HG03175 (cell line): ENCODE data around the gene PKIG.

Experiments
- ATAC-seq: cut with Tn5 transposase; IDR thresholded peaks from one replicate; pipeline ENCODE4 v1.9.1; 2021; ENCODE audit warnings: mild to moderate bottlenecking, moderate library complexity; ENCODE audit not compliant: unreplicated experiment

PKIG gene

DNA sequence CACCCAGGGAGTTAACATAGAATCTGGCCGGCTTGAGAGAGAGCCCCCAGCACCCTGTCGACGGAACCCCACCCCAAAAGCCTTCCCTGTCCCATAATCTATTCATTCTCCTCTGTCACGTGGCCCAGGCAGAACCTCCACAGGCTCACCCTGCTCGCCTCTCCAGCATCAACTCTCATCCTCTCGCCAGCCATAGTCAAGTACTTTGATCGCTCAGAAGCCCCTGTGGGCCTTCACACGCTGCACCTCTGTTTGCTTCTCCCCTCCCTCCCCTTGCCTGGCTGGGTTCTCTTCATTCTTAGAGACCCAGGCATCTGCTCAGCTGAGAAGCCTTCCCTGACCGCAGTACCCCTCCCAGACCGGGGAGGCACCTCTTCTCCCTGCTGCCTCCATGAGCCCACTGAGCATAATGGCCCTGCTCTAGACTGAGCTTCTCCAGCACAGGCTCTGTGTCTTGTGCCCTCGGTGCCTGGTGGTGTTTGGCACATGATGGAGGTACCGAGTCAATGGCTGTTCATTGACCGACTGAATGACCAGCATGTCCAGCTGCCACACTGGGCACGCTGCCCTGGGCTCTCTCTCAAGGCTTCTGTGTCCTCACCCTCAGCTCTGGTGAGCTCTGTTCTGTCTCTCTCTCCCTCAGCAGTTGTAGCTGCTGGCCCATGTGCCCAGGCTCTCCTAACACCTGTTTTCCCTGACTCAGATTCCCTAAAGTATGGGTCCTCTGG lies 33.7 kb downstream of the PKIG start:
- no peak for ATAC-seq

DNA sequence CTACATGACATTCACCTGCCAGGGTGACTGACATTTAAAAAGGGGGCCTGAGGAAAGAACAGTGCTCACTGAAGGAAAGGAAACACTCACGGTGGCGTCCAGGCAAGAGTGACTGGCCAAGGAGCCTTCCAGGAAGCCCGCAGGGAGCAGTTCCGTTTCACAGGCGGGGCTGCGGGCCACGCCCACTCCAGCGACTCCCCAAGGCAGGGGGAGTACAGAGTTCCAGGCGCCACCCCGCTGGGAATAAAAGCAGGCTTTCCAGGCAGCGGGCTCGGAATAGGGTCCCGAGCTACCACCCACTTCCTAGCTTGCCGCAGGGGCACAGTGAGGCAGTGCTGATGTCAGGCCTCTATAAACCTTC lies 34.2 kb downstream of the PKIG start:
- no peak for ATAC-seq

DNA sequence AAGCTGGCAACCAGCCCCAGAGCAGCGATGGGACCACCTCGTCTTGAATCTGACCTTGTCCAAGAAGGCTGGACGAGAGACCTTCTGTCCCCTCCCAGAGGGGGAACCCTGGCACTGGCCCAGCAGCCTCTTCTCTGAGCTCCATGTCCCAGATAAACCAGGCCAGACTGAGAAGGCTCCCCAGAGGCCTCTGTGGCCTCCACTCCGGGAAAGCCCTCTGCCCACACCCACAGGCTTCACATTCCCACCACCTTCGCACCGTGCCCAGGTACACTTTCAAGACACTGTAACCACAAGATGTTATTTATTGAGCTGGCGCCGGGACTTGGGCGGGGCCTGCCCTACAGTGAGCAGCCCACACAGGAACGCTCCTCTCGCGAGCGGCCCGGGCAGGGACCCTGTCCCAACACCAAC lies 35.9 kb downstream of the PKIG start:
- no peak for ATAC-seq

DNA sequence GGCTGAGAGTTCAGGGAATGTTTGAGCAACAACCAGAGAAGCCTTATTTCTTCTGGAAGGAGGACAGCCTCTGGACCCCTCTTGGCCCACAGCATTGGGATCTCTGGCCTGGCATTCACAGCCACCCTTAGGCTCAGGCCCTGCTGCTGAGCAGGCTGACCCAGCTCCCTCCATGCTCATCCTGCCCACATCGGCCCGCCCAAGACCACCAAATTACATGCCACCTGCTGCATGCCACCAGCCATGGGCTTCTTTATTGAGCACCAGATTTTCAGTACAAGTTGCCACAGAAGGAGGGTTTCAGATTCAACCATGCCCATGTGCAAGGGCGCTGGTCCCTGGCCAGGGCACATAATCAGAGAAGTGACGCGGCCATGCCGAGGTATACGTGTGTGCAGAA lies 36.9 kb downstream of the PKIG start:
- no peak for ATAC-seq

DNA sequence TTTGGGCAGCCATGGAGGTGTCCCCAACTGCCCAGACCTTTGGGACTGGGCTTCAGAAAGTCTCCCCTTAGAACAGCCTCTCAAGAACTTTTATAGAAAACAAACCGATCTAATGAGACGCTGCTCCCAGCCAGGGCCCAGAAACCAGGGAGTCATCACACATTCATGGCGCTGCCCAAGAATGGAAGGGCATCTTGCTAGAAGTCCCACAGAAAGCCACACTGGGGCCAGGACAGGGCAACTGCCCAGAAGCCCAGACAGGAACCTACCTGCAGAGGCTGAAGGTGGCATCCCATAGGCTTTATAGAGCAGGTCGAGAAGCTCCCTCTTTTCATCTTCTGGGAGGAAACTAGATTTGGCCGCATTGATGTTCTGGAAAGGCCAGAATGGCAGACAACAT lies 37.7 kb downstream of the PKIG start:
- no peak for ATAC-seq

DNA sequence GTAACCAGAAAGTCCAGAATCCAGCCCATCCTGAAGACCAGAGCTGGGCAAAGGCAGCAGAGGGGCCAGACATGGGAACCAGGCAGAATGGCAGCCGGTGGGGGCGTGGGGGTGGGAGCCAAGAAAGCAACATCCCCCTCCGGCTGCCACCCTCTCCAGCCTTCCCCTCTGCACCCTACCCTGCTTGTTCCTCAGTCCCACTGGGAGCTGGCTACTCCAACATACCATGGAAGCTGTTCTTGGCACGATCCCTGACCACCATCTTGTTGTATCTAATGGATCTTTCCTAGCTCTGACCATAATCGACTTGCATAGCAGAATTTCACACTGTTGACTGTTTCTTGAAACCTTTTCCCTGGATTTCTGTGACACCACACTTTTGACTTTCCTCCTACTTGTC lies 38.9 kb downstream of the PKIG start:
- ATAC-seq, result no peak

DNA sequence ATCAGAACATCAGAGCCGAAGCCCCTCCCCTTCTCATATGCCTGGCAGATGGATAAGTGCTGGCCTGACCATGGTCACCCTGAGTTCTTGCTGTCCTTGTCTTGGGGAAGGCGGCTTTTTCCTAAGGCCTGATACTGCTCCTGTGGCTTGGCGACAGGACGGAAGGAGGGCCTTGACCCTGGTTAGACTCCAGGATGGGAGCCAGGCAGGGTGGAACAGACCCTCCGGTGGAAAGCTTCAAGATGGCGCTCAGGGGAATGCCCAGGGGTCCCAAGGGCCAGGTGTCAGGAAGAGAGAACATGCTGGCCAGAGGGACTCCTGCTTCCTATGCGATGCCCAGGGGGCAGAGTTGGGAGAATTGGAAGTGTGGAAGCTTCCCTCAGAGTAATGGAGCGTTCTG lies 39.6 kb downstream of the PKIG start:
- ATAC-seq, result no peak

DNA sequence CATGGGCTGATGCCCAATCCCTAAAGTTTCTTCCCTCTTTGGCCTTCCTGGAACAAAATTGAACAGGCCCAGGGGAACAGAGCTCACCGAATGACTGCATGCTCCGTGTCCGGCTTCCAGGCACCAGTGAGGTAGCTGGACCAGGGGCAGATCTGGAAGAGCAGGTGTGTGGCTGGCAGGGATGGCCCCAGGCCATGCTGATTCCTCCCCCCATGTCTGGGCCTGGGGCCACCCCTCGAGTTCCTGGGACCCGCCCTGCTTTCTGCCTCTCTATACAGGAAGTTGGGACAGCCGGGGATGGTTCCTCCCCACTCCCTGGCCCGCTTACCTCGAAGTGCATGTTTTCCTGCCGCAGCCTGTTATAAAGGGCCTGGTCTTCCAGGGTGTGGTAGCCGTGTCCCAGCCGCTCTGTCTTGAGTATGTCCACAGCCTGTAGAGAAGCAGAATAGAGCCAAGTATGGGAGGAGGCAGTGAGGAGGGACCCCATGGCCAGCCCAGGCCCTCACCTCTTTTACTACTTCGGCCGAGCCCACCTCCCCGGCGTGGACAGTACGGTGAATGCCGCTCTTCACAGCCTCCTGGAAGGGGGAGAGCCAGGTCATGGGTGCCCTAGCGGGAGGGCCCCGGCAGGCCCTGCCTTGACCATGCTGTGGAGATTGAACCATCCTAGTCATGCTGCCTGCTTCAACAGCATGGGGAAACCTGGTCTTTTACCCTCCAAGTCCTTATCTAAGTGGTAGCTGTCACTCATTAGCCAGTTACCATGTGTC lies 40.3 kb downstream of the PKIG start:
- no peak for ATAC-seq

DNA sequence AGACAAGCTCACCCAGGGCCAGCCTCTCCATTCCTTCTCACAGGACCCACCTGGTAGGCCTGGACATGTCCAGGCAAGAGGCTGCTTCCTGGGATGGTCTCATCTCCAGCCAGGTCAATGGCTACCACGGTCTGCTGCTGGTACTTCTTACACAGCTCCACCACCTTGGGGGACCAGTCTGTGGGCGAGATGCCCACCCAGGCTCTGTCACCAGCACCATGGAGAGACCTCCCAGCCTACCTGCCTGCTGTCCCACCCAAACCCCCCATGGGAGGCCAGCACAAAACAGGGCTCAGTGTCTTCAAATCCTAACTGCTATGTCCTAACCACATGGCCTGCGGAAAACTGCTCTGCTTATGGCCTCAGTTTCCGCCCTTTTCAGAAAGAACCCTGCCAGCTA lies 41.8 kb downstream of the PKIG start:
- no peak for ATAC-seq

DNA sequence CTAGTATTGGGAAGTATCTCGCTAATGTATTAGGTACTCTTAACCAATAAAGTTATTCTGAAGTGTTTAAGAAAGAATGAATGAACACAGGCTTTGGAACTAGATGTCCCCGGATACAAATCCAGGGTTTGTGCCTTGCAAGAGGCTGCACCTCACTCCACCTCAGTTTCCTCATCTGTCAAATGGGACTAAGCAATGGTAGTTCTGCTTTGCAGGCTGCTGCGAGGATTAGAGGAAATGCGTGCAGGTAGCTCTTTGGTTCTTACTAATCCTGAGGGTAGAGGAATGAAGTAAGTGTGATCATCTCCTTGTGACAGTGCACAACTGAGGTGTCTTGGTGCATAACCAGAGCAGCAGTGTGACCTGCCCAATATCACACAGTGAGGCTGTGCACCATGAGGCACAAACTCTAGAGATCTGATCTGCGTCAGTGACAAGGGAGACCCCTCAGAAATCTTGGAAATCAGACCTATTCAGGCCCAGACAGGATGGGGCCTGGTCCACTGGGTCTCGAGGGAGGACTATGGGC lies 42.4 kb downstream of the PKIG start:
- no peak for ATAC-seq

DNA sequence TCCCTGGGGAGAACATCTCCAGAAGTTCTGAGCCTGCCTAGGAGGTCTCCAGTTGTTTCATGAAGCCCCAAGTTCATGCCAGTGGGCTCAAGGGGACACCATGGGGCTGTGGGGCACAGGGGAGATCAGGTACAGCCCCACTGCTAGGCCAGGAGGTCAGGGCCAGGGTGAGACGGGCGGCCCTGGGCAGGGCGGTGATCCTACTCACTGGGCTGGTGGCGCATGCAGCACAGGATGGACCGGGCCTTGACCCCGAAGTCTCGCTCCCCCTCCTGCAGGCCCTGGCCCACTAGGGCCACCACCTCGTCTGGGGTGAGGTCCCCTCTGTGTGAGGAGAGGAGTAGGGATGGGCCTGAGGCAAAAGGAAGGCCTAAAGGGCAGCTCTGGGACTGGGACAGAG lies 43.0 kb downstream of the PKIG start:
- no peak for ATAC-seq

DNA sequence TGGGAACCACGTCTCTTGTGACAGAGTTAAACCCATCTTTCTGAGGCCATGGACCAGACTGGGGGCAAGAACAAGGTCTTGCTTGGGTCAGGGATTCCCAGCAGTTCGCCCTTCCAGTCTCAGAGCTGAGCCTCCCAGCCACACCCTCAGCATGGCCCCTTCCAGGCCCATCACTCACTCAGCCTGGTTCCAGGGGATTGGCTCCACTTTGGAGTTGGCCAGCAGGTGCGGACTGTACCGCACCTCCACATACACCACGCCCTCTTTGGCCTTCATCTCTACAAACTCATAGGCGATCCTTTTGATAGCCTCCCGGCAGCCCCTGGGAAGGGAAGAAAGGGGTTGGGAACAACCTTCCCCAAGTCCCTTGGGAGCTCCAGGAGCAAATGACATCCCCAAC lies 43.9 kb downstream of the PKIG start:
- ATAC-seq, result no peak

DNA sequence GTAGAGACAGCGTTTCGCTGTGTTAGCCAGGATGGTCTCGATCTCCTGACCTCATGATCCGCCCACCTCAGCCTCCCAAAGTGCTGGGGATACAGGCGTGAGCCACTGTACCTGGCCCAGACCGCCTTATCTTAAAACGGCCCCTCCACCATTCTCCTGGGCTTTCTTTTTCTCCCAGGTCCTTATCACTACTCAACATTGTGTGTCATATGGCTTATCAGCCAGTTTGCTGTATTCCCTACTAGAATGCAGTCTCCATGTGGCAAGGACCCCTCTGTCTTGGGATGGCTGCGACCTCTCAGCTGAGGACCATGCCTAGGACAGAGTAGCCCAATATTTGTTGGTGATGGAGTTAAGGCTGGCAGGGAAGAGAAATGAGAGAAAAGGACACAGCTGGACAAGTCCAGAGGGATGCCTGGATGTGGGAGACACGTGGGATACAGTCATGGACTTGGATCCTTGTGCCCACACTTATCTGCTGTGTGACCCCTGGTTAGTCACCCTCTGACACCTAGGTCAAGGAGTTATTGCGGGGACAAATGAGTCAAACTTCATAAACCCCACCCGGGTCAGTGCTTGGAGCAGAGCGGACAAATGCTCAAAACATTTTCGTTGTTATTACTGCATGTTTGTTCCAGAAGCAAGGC lies 45.1 kb downstream of the PKIG start:
- no peak for ATAC-seq

DNA sequence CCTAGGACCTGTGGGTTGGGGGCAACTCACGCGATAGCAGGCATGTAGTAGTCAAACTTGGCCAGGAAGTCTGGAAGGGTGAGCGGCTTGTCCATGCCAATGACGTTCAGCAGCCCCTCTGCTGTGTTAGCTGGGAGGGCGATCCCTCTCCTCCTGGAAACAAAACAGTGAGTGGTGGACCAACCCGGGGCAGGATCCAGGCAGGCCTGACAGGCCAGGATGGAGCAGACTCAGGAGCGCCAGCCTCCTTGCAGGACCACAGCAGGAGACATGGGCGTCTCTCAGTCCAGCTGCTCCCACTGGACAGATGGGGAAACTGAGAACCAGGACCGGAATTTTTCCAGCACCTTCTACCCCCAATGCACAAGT lies 46.6 kb downstream of the PKIG start:
- ATAC-seq, result no peak

DNA sequence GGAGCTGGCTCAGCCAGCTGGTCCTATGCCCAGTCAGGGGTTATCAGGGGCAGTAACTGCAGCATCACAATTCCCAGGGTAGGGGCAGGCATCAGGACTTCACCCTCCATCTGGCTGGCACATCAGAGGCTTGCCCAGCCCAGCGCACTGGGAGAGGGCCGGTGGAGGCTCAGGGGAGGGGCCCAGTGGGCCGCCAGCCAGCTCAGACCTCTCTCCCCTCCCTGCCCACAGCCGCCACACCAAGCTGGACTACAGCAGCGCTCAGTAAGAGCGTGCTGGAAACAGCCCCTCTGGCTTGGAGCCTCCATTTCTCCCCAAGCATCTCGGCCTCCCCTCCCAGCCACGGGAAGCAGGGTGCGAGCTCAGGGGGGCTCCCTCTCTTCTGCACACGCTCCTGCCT lies 47.2 kb downstream of the PKIG start:
- no peak for ATAC-seq

DNA sequence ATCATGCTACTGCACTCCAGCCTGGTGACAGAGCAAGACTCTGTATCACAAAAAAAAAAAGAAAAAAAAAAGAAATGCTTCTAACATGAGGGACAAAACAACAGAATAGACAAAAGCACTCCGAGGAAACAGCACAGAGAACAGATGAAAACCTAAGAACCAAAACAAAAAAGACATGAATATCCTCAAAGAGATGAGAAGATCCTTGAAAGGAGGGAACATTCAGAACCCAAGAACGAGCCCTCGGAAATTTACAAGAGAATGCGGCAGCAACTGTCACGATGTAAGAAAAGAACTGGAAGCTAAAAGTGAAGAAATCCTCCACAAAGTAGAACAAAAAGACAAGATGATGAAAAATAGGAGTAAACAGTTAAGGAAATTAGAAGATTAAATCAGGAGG lies 47.9 kb downstream of the PKIG start:
- no peak for ATAC-seq

DNA sequence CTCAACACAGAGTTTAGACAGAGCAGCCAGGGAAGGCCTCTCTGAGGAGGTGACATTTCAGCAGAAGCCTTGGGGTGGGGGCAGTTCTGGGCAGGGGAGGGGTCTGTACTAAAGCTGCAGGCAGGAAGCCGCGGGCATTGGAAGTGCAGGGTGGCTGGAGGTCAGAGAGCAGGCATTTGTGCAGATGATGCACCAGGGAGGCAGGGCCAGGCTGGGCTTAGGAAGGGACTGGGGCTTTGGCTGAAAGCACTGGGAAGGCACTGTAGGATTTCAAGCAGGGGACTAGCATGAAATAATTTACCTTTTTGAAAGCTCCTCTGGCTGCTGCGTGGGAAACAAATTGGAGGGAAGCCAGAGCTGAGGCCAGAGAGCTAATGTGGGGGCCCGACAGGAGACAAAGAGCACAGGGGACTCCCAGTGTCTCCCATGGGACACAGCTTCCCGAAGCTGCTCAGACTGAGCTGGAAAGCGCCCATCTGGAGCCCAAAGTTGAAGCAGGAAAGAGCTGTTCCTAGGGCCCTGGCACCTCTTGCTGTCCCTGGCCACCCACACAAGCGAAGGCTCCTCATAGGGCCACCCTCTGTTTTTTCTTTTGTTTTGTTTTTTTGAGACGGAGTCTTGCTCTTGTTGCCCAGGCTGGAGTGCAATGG lies 49.8 kb downstream of the PKIG start:
- no peak for ATAC-seq

DNA sequence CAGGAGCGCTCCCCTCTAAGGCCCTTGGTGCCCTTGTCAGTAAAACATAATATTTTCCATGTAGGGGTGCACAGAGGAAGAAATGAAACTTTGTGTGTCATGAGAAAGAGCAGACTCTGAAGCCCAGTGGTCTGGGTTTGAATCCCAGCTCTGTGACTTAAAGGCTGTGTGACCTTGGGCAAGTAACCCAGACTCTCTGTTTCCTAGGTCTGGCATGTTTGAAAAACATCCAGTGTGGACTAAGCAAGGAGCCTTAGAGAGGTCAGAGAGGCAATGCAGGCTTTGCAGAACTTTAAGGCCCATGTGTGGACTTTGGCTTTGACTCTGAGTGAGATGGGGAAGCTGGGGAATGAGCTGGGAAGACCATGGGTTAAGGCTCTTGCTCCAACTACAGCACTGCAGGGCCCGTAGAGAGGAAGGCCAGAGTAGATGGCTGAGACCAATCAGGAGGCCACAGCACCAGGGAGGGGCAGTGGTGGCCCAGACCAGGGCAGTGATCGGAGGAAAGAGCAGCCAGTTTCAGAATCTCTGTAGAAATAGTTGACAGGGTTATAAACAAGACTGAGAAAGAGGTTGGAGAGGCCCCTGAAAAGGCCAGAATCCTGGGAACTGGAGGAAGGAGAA lies 50.9 kb downstream of the PKIG start:
- no peak for ATAC-seq

DNA sequence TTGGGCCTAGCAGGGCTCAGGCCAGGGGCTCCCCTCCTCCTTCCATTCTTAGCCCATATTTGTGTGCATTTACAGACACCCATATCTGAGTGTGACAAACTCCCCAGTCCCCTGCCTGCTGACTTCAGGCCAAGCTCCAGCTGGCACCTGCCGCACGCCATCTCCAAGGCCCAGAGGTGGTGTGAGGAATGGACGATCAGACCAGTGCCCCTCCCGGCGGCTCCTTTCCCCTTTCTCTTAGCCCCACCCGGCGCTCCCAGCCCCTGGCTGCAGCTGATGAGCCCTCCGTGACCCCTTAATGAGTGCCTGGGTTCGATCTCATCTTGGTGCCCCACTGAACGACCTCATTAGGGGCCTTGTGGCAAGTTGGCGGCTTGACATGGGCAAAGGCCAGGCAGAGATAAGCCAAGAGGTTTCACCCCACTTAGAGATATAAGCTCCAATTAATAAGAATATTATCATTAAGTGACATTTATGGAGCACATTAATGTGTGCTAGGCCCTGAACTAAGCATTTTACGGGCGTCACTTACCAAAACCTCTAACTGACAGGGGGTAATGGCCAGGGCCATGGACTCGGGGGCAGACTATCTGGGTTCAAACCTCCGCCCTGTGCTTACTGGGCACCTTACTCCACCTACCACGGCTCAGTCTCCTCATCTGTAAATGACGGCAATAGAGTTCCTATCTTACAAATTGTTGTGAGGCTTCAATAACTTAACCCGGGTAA lies 51.7 kb downstream of the PKIG start:
- no peak for ATAC-seq

DNA sequence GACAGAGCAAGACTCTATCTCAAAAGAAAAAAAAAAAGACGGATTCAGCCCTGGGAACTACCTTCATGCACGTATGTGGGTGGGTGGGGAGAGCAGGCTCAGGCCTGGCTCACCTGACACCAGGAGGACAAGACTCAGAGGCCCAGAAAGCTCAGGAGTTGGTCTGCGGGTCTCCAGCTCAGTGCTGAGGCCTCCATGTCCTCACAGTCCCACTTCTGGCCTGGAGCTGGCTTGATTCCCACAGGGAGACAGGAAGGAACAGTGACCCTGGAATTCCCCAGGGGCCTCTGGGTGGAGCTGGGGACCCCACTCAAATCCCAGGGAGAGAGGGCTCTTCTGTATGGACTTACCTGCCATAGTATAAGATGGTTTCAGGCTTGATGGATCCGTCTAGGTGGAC lies 53.5 kb downstream of the PKIG start:
- ATAC-seq, result no peak
